ENCODE results near the gene PKHD1.

DNA sequence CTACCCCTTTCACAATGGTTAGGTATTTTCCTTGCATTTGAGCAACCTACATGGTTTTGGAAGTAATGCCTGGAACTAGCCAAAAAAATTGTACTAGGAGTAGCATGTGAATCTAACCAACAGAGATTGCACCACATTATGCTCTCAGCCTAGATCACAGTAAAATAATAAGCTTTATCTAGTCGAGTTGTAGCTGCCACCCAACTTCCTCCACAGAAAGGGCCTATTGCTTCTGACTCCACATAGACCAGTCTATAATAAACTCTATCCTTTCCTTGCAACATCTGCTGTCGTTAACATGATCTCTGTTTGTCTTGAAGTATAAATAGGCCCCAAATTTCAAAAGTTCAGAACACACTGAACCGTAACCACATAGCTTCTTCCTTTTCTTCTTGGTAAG is 375.5 kb downstream of the PKHD1 start:
- TF ChIP-seq TARDBP (IDR thresholded peaks at IDR 0.05) (no peak), NFRKB (IDR thresholded peaks at IDR 0.05) (no peak), ARNT (IDR thresholded peaks at IDR 0.05) (no peak), SUZ12 (IDR thresholded peaks at IDR 0.05) (no peak), SP1 (IDR thresholded peaks at IDR 0.05) (no peak), FOXK2 (IDR thresholded peaks at IDR 0.05) (no peak), LEF1 (IDR thresholded peaks at IDR 0.05; ENCODE audit: borderline replicate concordance) (no peak), ELF4 (IDR thresholded peaks at IDR 0.05) (no peak), FOXM1 (IDR thresholded peaks at IDR 0.05; ENCODE audit: borderline replicate concordance) (no peak)
